AG04449 (cell line): ENCODE measurements around the gene WDTC1.

Experiments
- CTCF ChIA-PET: fragments of 350-600 bp; formaldehyde crosslinking; extraction: SDS; loops from one replicate; lab custom pipeline; 2021; ENCODE audit warnings: antibody characterized with exemption; lab: Yijun Ruan, JAX
- POLR2A ChIA-PET: fragments of 400-600, 350-600 bp; formaldehyde crosslinking; extraction: SDS; loops from one replicate; lab custom pipeline; 2020; ENCODE audit warnings: antibody characterized with exemption, inconsistent platforms; lab: Yijun Ruan, JAX
- DNase-seq: peaks from one replicate; pipeline ENCODE4 v3.0.0-alpha.2; 2010; ENCODE audit warnings: low read depth, low spot score
- H3K4me3 ChIP-seq: 2 replicates; pipeline ENCODE4 v1.5.1; 2011; ENCODE audit warnings: low read depth, mild to moderate bottlenecking, control low read depth, low read length
- TF ChIP-seq, protein P1 (sequence below): IDR thresholded peaks from one replicate; pipeline ENCODE4 v1.5.1; 2011; ENCODE audit warnings: mild to moderate bottlenecking, moderate library complexity, low read length, control low read depth, inconsistent platforms; ENCODE audit not compliant: insufficient read depth; ENCODE audit errors: missing control alignments

The WDTC1 gene

DNA sequence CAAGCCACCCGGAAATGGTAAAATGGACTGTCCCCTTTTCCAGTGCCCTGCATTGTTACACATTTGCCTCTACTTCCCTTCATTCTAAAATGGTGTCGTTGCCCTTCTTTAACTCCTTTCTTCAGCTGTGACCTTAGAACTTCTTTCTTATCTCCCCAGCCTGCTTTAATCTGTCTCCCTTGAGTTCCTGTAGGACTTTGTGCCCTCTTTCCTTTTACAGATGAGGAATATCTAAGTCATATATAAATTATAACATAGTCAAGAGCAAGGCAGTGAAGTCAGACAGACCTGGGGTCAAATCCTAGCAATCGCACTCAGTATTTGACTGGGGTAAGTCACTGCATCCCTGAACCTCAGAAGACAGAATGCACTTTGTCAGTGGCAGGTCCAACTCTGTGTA lies 56.1 kb downstream of the WDTC1 start:
- CTCF ChIA-PET, result interaction anchor here (0.8 to 2.1 kb wide), 6 partner anchors 9 to 191 kb away, joined by 3 to 11 read pairs (median 5); no protein-coding TSS in a partner anchor
- TF ChIP-seq, protein P1, sequence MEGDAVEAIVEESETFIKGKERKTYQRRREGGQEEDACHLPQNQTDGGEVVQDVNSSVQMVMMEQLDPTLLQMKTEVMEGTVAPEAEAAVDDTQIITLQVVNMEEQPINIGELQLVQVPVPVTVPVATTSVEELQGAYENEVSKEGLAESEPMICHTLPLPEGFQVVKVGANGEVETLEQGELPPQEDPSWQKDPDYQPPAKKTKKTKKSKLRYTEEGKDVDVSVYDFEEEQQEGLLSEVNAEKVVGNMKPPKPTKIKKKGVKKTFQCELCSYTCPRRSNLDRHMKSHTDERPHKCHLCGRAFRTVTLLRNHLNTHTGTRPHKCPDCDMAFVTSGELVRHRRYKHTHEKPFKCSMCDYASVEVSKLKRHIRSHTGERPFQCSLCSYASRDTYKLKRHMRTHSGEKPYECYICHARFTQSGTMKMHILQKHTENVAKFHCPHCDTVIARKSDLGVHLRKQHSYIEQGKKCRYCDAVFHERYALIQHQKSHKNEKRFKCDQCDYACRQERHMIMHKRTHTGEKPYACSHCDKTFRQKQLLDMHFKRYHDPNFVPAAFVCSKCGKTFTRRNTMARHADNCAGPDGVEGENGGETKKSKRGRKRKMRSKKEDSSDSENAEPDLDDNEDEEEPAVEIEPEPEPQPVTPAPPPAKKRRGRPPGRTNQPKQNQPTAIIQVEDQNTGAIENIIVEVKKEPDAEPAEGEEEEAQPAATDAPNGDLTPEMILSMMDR, result no peak
- DNase-seq, result no peak
- H3K4me3 ChIP-seq, result no peak overlapping the region
- POLR2A ChIA-PET, result no interaction called here

DNA sequence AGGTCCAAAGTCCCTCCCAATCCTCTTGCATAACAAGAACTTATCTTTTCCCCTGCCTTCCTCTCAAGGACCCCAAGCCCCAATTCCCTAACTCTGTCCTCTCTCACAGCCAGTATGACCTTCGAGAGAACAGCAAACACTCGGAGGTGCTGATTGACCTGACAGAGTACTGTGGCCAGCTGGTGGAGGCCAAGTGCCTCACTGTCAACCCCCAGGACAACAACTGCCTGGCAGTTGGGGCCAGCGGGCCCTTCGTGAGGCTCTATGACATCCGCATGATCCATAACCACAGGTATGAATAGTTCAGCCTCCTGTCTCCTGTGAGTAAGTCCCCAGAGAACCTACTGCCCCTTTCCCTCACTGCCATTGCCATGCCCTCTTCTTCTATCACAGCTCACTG lies 57.7 kb downstream of the WDTC1 start:
- no peak for DNase-seq
- TF ChIP-seq, protein P1, result no peak
- H3K4me3 ChIP-seq, result no peak overlapping the region
- ChIA-PET CTCF (interaction anchor here (0.8 to 2.1 kb wide), 8 partner anchors 8 to 196 kb away, joined by 3 to 11 read pairs (median 4); no protein-coding TSS in a partner anchor), POLR2A (no interaction called here)

GRCh38 chr1:27293915-27294314 lies 59.5 kb downstream of the WDTC1 start:
- CTCF ChIA-PET, result interaction anchor here (1.1 to 18.6 kb wide), 13 partner anchors 11 to 368 kb away, joined by 3 to 671 read pairs (median 112); partner anchors contain the start of genes AHDC1, CD164L2 and GPR3

GRCh38 chr1:27296773-27297291 lies 62.4 kb downstream of the WDTC1 start:
- POLR2A ChIA-PET, result no interaction called here
- TF ChIP-seq, protein P1, result peak; percentile 82
- CTCF ChIA-PET, result interaction anchor here (0.6 to 18.6 kb wide), 63 partner anchors 14 to 383 kb away, joined by 3 to 671 read pairs (median 5); partner anchors contain the start of genes AHDC1, CD164L2, FCN3 and GPR3
- DNase-seq, result no peak
- no peak overlapping the region for H3K4me3 ChIP-seq

More at GRCh38 chr1:27293915-27294314, 59.5 kb downstream of the WDTC1 start:
- H3K4me3 ChIP-seq, result no peak overlapping the region
- TF ChIP-seq, protein P1, result no peak
- no peak for DNase-seq
- POLR2A ChIA-PET, result interaction anchor here (1.0 kb wide), 1 partner anchor 188 kb away, joined by 3 read pairs; no protein-coding TSS in a partner anchor

GRCh38 chr1:27297903-27298302 lies 63.5 kb downstream of the WDTC1 start:
- DNase-seq, result no peak
- TF ChIP-seq, protein P1, result no peak
- H3K4me3 ChIP-seq, result no peak overlapping the region
- POLR2A ChIA-PET, result interaction anchor here (3.5 kb wide), 1 partner anchor 68 kb away, joined by 31 read pairs; the partner anchor contains the start of gene MAP3K6
- CTCF ChIA-PET, result interaction anchor here (1.0 to 18.6 kb wide), 32 partner anchors 15 to 372 kb away, joined by 3 to 671 read pairs (median 18); partner anchors contain the start of genes AHDC1, CD164L2, GPR3 and MAP3K6
